T-cell (primary cell): ENCODE data around the gene KRTAP4-16. TPM values are rescaled to one million over a fixed set of nuclear protein-coding genes. Genes with fewer than 3 reads are reported as not detected.
"Not testable (repeated sequence)": the region's sequence is repeated elsewhere in the genome, so short reads cannot be mapped to it uniquely, and the experiment has no call there.

Experiments used
- ATAC-seq, 4 experiments: fragments of 200-7000 bp in 3 of 4; fragments of 150-1000 bp in 1 of 4; cut with Tn5 transposase; replicated peaks in 1 of 4; 1 replicate in 3 of 4; 2 replicates in 1 of 4; pipeline ENCODE4 v1.10.0; 2021; ENCODE audit warnings: moderate library complexity in 3 of 4, mild to moderate bottlenecking in 2 of 4, moderate number of reproducible peaks in 1 of 4
- CTCF ChIA-PET, 2 donors: fragments of 300-600 bp; sonication (Branson Sonifier 250); formaldehyde crosslinking; loops; one replicate each; lab custom pipeline; 2022; ENCODE audit warnings: antibody characterized with exemption in 2 of 2; lab: Charles Lee
- POLR2A ChIA-PET, 2 donors: fragments of 300-600 bp; sonication (Branson Sonifier 250); formaldehyde crosslinking; loops; one replicate each; lab custom pipeline; 2022; ENCODE audit warnings: antibody characterized with exemption in 2 of 2; lab: Charles Lee
- DNase-seq, 35 experiments: peaks; one replicate each; pipeline versions ENCODE4 v3.0.0 to v3.0.0-alpha.2; 2013 to 2023
- H3K27ac ChIP-seq: one replicate; pipeline ENCODE4 v1.5.1; 2013; ENCODE audit warnings: low read length
- H3K27me3 ChIP-seq, 2 experiments: replicated peaks in 1 of 2; 1 replicate in 1 of 2; 2 replicates in 1 of 2; pipeline versions ENCODE4 v1.6.1 to v1.7.0; 2013; ENCODE audit warnings: low read length in 1 of 2, mixed read lengths in 1 of 2; ENCODE audit not compliant: control insufficient read depth in 2 of 2, insufficient read depth in 2 of 2; ENCODE audit errors: extremely low read depth in 1 of 2
- H3K36me3 ChIP-seq, 2 donors: 1 replicate in 1 of 2; 2 replicates in 1 of 2; pipeline versions ENCODE4 v1.6.1 to v1.7.0; 2013; ENCODE audit warnings: low read length in 1 of 2; ENCODE audit not compliant: control insufficient read depth in 2 of 2, insufficient read depth in 1 of 2; ENCODE audit errors: extremely low read depth in 1 of 2
- H3K4me1 ChIP-seq, 2 experiments: 1 replicate in 1 of 2; 2 replicates in 1 of 2; pipeline versions ENCODE4 v1.6.1 to v1.7.0; 2013; ENCODE audit warnings: low read length in 2 of 2, mixed read lengths in 1 of 2; ENCODE audit not compliant: insufficient read depth in 2 of 2, control insufficient read depth in 1 of 2; ENCODE audit errors: extremely low read depth in 1 of 2
- H3K4me3 ChIP-seq, 2 donors: 1 replicate in 1 of 2; 2 replicates in 1 of 2; pipeline versions ENCODE4 v1.5.1 to v1.7.0; 2013; ENCODE audit warnings: mild to moderate bottlenecking in 2 of 2, low read length in 1 of 2, moderate library complexity in 1 of 2; ENCODE audit not compliant: control insufficient read depth in 1 of 2; ENCODE audit errors: extremely low read depth in 1 of 2
- H3K9me3 ChIP-seq: 2 replicates; pipeline ENCODE4 v1.7.0; 2013
- H3K27ac Mint-ChIP-seq, 2 donors: one replicate each; pipeline ENCODE4 v1.8.0; 2020 to 2021; ENCODE audit warnings: mild to moderate bottlenecking in 2 of 2, mixed read lengths in 2 of 2
- H3K27me3 Mint-ChIP-seq, 2 donors: one replicate each; pipeline ENCODE4 v1.8.0; 2021 to 2022; ENCODE audit warnings: mixed read lengths in 2 of 2
- H3K36me3 Mint-ChIP-seq: one replicate; pipeline ENCODE4 v1.8.0; 2021; ENCODE audit warnings: mixed read lengths
- H3K4me1 Mint-ChIP-seq, 3 donors: one replicate each; pipeline ENCODE4 v1.8.0; 2020 to 2022; ENCODE audit warnings: mixed read lengths in 3 of 3, mild to moderate bottlenecking in 1 of 3
- H3K4me3 Mint-ChIP-seq, 3 donors: one replicate each; pipeline ENCODE4 v1.8.0; 2020 to 2022; ENCODE audit warnings: mild to moderate bottlenecking in 3 of 3, mixed read lengths in 3 of 3, moderate library complexity in 3 of 3
- H3K9me3 Mint-ChIP-seq, 3 donors: one replicate each; pipeline ENCODE4 v1.8.0; 2020 to 2022; ENCODE audit warnings: mixed read lengths in 3 of 3
- WGBS: methylation state at CpG from one replicate; pipeline ENCODE4 v1.1.5; 2013; ENCODE audit warnings: missing lambda C conversion rate; ENCODE audit not compliant: insufficient coverage; 5-methylcytosine and 5-hydroxymethylcytosine counted together
- total RNA-seq, 35 experiments: library from RNA in 6 of 35; stranded (reverse) in 6 of 35; fragments of 120-200 nt in 1 of 35; gene quantifications; one replicate each; pipeline versions ENCODE4 v1.2.1 to v1.2.4 and lab custom pipeline; 2013 to 2026

KRTAP4-16 gene
- total RNA-seq, 5 donors from 2014 or later (not counting 1 experiment from before 2014, with no cell fraction given) = not detected

DNA sequence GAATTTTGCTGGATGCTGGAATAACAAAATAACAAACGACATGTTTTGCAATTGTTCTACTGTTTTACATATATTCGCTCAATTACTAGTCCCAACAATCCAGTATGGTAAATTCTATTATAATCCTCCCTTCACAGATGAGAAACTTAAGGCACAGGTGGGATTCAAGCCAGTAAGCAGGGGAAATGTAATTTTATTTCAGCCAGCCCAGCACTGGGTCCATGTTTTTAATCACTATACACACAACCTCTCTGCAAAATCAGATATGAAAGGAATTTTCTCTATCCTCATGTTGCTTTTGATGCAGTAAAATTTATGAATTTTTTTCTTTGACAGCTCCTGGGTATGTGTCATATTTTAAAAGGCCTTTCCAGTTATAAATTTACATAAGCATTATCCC lies 43.3 kb upstream of the KRTAP4-16 start:
- H3K4me1 ChIP-seq = no peaks in the 10 kb centered on the region
- no peak overlapping the region for H3K27ac Mint-ChIP-seq
- H3K36me3 ChIP-seq = no peaks in the 10 kb centered on the region
- H3K4me3 Mint-ChIP-seq = no peak overlapping the region
- H3K9me3 Mint-ChIP-seq = peaks cover 18 to 25% (median 20%) of the 10 kb centered on the region in 3 donors
- POLR2A ChIA-PET = no interaction called here
- H3K9me3 ChIP-seq = no peaks in the 10 kb centered on the region
- H3K27ac ChIP-seq = no peak overlapping the region
- peaks cover 5% of the 10 kb centered on the region for H3K36me3 Mint-ChIP-seq
- H3K27me3 ChIP-seq = peaks cover 2% of the 10 kb centered on the region in 2 experiments
- DNase-seq (no peak), ATAC-seq (no peak)
- no peaks in the 10 kb centered on the region for H3K4me1 Mint-ChIP-seq
- no CpG with 5 or more reads among the region's 2 CpGs for WGBS
- CTCF ChIA-PET = no interaction called here
- H3K27me3 Mint-ChIP-seq = no peaks in the 10 kb centered on the region
- no peak overlapping the region for H3K4me3 ChIP-seq

DNA sequence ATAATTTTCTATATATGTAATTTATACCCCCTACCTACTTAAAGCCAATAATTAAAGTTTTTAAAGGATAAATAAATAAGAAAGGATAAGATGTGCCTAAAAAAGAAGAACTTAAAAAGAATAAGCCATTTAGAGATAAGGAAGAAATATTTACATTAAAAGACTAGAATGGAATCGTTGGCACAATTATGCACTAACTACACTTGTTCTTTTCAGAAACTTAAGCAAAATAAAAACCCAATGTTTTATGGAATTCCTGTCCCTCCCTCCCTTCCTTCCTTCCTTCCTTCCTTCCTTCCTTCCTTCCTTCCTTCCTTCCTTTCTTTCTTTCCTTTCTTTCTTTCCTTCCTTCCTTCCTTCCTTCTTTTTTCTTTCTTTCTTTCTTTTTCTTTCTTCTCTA lies 42.8 kb upstream of the KRTAP4-16 start:
- no peak overlapping the region for H3K4me3 Mint-ChIP-seq
- Histone ChIP-seq H3K27ac (no peak overlapping the region), H3K9me3 (no peaks in the 10 kb centered on the region), H3K4me3 (no peak overlapping the region), H3K27me3 (peaks cover 0 to 5% of the 10 kb centered on the region in 2 experiments), H3K36me3 (no peaks in the 10 kb centered on the region), H3K4me1 (no peaks in the 10 kb centered on the region)
- ChIA-PET POLR2A (no interaction called here), CTCF (no interaction called here)
- no peak for ATAC-seq
- no peaks in the 10 kb centered on the region for H3K27me3 Mint-ChIP-seq
- peaks cover 18 to 25% (median 20%) of the 10 kb centered on the region in 3 donors for H3K9me3 Mint-ChIP-seq
- H3K27ac Mint-ChIP-seq = no peak overlapping the region
- no CpG with 5 or more reads among the region's 1 CpG for WGBS
- no peaks in the 10 kb centered on the region for H3K4me1 Mint-ChIP-seq
- H3K36me3 Mint-ChIP-seq = peaks cover 5% of the 10 kb centered on the region
- no peak for DNase-seq

- no peak overlapping the region for H3K27ac ChIP-seq
- no peaks in the 10 kb centered on the region for H3K36me3 ChIP-seq
- Mint-ChIP-seq H3K27ac (no peak overlapping the region), H3K4me3 (no peak overlapping the region), H3K9me3 (peaks cover 27 to 34% (median 28%) of the 10 kb centered on the region in 3 donors), H3K27me3 (peaks cover 0 to 3% of the 10 kb centered on the region in 2 donors), H3K36me3 (peaks cover 12% of the 10 kb centered on the region), H3K4me1 (no peaks in the 10 kb centered on the region)
- no peak overlapping the region for H3K4me3 ChIP-seq
- no peak for DNase-seq
- H3K27me3 ChIP-seq = peaks cover 0 to 4% of the 10 kb centered on the region in 2 experiments
- H3K4me1 ChIP-seq = no peaks in the 10 kb centered on the region
- ChIA-PET POLR2A (no interaction called here), CTCF (interaction anchor here in 1 of 2 donors (0.6 kb wide), 1 partner anchor 608 kb away, joined by 4 read pairs; no protein-coding TSS in a partner anchor)
- ATAC-seq = no peak
- H3K9me3 ChIP-seq = no peaks in the 10 kb centered on the region
Observed at GRCh38 chr17:41141361-41141760, 39.4 kb upstream of the KRTAP4-16 start.

- H3K27me3 Mint-ChIP-seq = peaks cover 0 to 3% of the 10 kb centered on the region in 2 donors
Observed at GRCh38 chr17:41140360-41141131, 38.5 kb upstream of the KRTAP4-16 start, which contains the start of gene KRTAP4-6. Gene KRTAP4-6, minus strand, starts transcription at chr17:41140544. Its CDS starts 57 bp downstream, at chr17:41140487.

DNA sequence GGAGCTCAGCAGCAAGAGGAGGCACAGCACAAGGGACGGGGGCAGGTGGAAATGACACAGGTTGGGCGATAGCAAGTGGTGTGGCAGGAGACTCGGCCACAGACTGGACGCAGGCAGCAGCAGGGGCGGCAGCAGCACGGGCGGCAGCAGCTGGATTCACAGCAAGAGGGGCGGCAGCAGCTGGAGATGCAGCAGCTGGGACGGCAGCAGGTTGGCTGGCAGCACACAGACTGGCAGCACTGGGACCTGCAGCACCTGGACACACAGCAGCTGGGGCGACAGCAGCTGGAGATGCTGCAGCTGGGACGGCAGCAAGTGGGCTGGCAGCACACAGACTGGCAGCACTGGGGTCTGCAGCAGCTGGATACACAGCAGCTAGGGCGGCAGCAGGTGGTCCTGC lies 37.9 kb upstream of the KRTAP4-16 start:
- H3K27ac ChIP-seq, H3K4me1 ChIP-seq, ATAC-seq, H3K4me3 Mint-ChIP-seq, H3K27me3 ChIP-seq, H3K4me1 Mint-ChIP-seq, CTCF ChIA-PET, H3K27ac Mint-ChIP-seq, H3K27me3 Mint-ChIP-seq, H3K9me3 ChIP-seq, DNase-seq, POLR2A ChIA-PET, H3K36me3 ChIP-seq: not testable (repeated sequence)
- peak overlapping the region in 1 of 2 donors; percentile 3 for H3K4me3 ChIP-seq
- WGBS = 87% methylated on average over 12 of the region's 12 CpGs
- peaks cover 27 to 34% (median 28%) of the 10 kb centered on the region in 3 donors for H3K9me3 Mint-ChIP-seq
- peaks cover 12% of the 10 kb centered on the region for H3K36me3 Mint-ChIP-seq

More at GRCh38 chr17:41140360-41141131, 38.5 kb upstream of the KRTAP4-16 start, which contains the start of gene KRTAP4-6:
- Histone ChIP-seq H3K27me3 (peaks cover 0 to 4% of the 10 kb centered on the region in 2 experiments), H3K4me1 (no peaks in the 10 kb centered on the region), H3K36me3 (no peaks in the 10 kb centered on the region), H3K27ac (no peak within 1 kb of the TSS), H3K4me3 (peak within 1 kb of the TSS in 1 of 2 donors; percentile 3), H3K9me3 (no peaks in the 10 kb centered on the region)
- H3K36me3 Mint-ChIP-seq = peaks cover 12% of the 10 kb centered on the region
- no peak within 1 kb of the TSS for H3K4me3 Mint-ChIP-seq
- no peaks in the 10 kb centered on the region for H3K4me1 Mint-ChIP-seq
- DNase-seq (no peak), ATAC-seq (no peak)
- 74% methylated on average over 2 of the region's 6 CpGs for WGBS
- H3K27ac Mint-ChIP-seq = no peak within 1 kb of the TSS
- ChIA-PET CTCF (no interaction called here), POLR2A (no interaction called here)
- peaks cover 27 to 34% (median 28%) of the 10 kb centered on the region in 3 donors for H3K9me3 Mint-ChIP-seq

GRCh38 chr17:41133880-41134735 lies 32.1 kb upstream of the KRTAP4-16 start:
- Mint-ChIP-seq H3K27me3 (no peaks in the 10 kb centered on the region), H3K36me3 (peaks cover 3% of the 10 kb centered on the region), H3K4me1 (peaks cover 3 to 46% (median 25%) of the 10 kb centered on the region in 3 donors), H3K9me3 (peaks cover 4 to 6% (median 5%) of the 10 kb centered on the region in 3 donors), H3K27ac (peak overlapping the region; percentile 54 to 69), H3K4me3 (peak overlapping the region in 1 of 3 donors; percentile 45)
- peak in 2 of 4 experiments; percentile 58 to 79 for ATAC-seq
- ChIA-PET POLR2A (interaction anchor here in 1 of 2 donors (1.0 kb wide), 1 partner anchor 554 kb away, joined by 3 read pairs; no protein-coding TSS in a partner anchor), CTCF (interaction anchor here in 1 of 2 donors (1.0 kb wide), 1 partner anchor 10 kb away, joined by 3 read pairs; the partner anchor contains the start of gene KRTAP4-12)
- H3K4me3 ChIP-seq = no peak overlapping the region
- H3K27me3 ChIP-seq = no peaks in the 10 kb centered on the region
- no peaks in the 10 kb centered on the region for H3K36me3 ChIP-seq
- peaks cover 5 to 14% of the 10 kb centered on the region in 2 experiments for H3K4me1 ChIP-seq
- no peaks in the 10 kb centered on the region for H3K9me3 ChIP-seq
- H3K27ac ChIP-seq = peak overlapping the region; percentile 40
- peak in 1 of 35 experiments; percentile 21 for DNase-seq
- WGBS = no CpG with 5 or more reads among the region's 2 CpGs
